ENCODE measurements around the gene HIVEP2. TPM values are rescaled to one million over a fixed set of nuclear protein-coding genes. Genes with fewer than 3 reads are reported as not detected.

The HIVEP2 gene
- total and polyA plus RNA-seq, 2 donors (not counting 1 experiment from before 2014, with no cell fraction given), result 5.8 to 31.9 TPM

DNA sequence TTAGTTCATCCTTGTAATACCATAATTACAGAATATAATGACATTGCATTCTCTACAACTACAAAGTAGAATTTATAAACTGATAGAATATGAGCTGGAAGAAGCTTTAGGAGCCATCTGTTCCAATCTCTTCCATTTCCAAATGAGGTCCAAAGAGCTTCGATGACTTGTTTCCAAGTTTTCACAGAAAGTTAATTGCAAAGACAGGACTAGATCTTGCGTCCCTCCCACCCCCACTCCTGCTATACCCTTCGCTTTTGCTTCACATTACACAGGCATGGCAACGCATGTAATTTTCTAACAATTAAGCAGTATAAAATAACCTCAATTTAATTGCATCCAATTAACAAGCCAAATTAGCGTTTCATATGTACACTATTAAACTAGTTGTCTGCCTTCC is 7.0 kb downstream of the HIVEP2 start:
- Histone ChIP-seq H3K36me3 (replicated peaks in 1 of 2; ENCODE audit: control extremely low read depth in 1 of 2, control insufficient read depth in 1 of 2, extremely low read depth in 1 of 2, insufficient read depth in 2 of 2, low read length in 1 of 2) (no peaks in the 10 kb centered on the region), H3K9ac (ENCODE audit: low read length) (no peak overlapping the region), H4K20me1 (ENCODE audit: control insufficient read depth, insufficient read depth, low read length, poor library complexity, severe bottlenecking) (peaks cover 14% of the 10 kb centered on the region), H3K27me3 (replicated peaks in 1 of 4; ENCODE audit: control extremely low read depth in 1 of 4, control insufficient read depth in 3 of 4, insufficient read depth in 4 of 4, low read length in 3 of 4) (no peaks in the 10 kb centered on the region), H3K4me2 (replicated peaks; ENCODE audit: low read depth, low read length, poor library complexity, severe bottlenecking) (no peak overlapping the region), H3K4me1 (ENCODE audit: control insufficient read depth in 2 of 2, insufficient read depth in 2 of 2, low read length in 2 of 2) (peaks cover 32 to 50% of the 10 kb centered on the region in 2 donors), H3K9me3 (ENCODE audit: control extremely low read depth in 1 of 3, control insufficient read depth in 2 of 3, insufficient read depth in 1 of 3, low read length in 2 of 3) (no peaks in the 10 kb centered on the region), H3K27ac (ENCODE audit: low read length in 2 of 2) (no peak overlapping the region), H3K4me3 (ENCODE audit: control extremely low read depth in 1 of 5, extremely low read depth in 1 of 5, insufficient read depth in 1 of 5, low read depth in 2 of 5, low read length in 4 of 5) (no peak overlapping the region), H2AFZ (ENCODE audit: insufficient read depth, low read depth, low read length, poor library complexity, severe bottlenecking) (no peak overlapping the region), H3K79me2 (ENCODE audit: control insufficient read depth, insufficient read depth, low read length) (peaks cover 99% of the 10 kb centered on the region)
- TF ChIP-seq EZH2 (IDR thresholded peaks at IDR 0.05; ENCODE audit: borderline replicate concordance, insufficient read depth, low read depth, low read length, poor library complexity, severe bottlenecking), result no peak
- TF ChIP-seq, protein P1, sequence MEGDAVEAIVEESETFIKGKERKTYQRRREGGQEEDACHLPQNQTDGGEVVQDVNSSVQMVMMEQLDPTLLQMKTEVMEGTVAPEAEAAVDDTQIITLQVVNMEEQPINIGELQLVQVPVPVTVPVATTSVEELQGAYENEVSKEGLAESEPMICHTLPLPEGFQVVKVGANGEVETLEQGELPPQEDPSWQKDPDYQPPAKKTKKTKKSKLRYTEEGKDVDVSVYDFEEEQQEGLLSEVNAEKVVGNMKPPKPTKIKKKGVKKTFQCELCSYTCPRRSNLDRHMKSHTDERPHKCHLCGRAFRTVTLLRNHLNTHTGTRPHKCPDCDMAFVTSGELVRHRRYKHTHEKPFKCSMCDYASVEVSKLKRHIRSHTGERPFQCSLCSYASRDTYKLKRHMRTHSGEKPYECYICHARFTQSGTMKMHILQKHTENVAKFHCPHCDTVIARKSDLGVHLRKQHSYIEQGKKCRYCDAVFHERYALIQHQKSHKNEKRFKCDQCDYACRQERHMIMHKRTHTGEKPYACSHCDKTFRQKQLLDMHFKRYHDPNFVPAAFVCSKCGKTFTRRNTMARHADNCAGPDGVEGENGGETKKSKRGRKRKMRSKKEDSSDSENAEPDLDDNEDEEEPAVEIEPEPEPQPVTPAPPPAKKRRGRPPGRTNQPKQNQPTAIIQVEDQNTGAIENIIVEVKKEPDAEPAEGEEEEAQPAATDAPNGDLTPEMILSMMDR (IDR thresholded peaks at IDR 0.05), result no peak
- H3K4me3 Mint-ChIP-seq, result no peak overlapping the region
- H3K4me1 Mint-ChIP-seq, result peaks cover 75% of the 10 kb centered on the region
- no peaks in the 10 kb centered on the region for H3K27me3 Mint-ChIP-seq
- POLR2A ChIA-PET, result no interaction called here
- WGBS (ENCODE audit: insufficient coverage), result 97% methylated on average over 4 of the region's 5 CpGs
- CTCF ChIA-PET, result interaction anchor here (0.6 to 1.0 kb wide), 3 partner anchors 9 to 236 kb away, joined by 3 to 4 read pairs (median 4); no protein-coding TSS in a partner anchor
- H3K9me3 Mint-ChIP-seq (ENCODE audit: insufficient read depth), result no peaks in the 10 kb centered on the region
- H3K27ac Mint-ChIP-seq, result no peak overlapping the region
- no peak for DNase-seq
- ATAC-seq (ENCODE audit: low read depth), result no peak
- intact Hi-C loops (cut with micrococcal nuclease), result no loop called here
